ENCODE measurements around the gene PTPRM. TPM values are rescaled to one million over a fixed set of nuclear protein-coding genes. Genes with fewer than 3 reads are reported as not detected.

The PTPRM gene
- total and polyA plus RNA-seq, 9 donors: 45.6 to 82.0 (median 56.9) TPM

- no peak overlapping the region for H3K27ac ChIP-seq
- intact Hi-C loops (cut with DNase I): no loop called here
Observed at GRCh38 chr18:8381821-8382459, 814.8 kb downstream of the PTPRM start.

DNA sequence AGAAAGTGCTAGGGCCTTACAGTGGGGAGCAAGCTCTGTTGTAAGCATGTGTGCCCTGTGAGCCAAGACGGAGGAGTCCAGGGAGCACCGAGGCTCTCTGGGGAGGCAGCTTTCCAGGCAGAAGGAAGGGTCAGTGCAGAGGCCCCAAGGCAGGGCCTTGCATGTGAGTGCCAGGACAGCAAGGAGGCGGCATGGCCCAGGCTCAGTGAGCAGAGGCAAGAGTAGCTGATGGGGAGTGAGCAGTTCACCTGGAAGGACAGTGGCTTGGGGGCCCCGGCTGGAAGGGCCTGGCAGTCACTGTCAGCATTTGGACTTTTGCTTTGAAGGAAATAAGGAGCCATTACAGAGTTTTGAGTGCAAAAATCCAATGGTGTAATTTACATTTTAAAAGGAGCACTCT, 818.3 kb downstream of the PTPRM start:
- H3K4me1 ChIP-seq (ENCODE audit: insufficient read depth): no peaks in the 10 kb centered on the region
- 82 to 91% (median 87%) methylated on average over 4 of the region's 4 CpGs for WGBS, 3 donors

More at GRCh38 chr18:8381821-8382459, 814.8 kb downstream of the PTPRM start:
- no peak for DNase-seq
- Histone ChIP-seq H3K4me1 (ENCODE audit: insufficient read depth) (no peaks in the 10 kb centered on the region), H3K9me3 (no peaks in the 10 kb centered on the region), H3K36me3 (no peaks in the 10 kb centered on the region), H3K4me3 (no peak overlapping the region), H3K27me3 (no peaks in the 10 kb centered on the region)
- WGBS, 3 donors: 77 to 87% (median 77%) methylated on average over 9 of the region's 9 CpGs
- no peak for TF ChIP-seq POLR2A (IDR thresholded peaks at IDR 0.05)
- no peak for TF ChIP-seq CTCF (IDR thresholded peaks at IDR 0.05)
- no peak for TF ChIP-seq EP300 (IDR thresholded peaks at IDR 0.05)

DNA sequence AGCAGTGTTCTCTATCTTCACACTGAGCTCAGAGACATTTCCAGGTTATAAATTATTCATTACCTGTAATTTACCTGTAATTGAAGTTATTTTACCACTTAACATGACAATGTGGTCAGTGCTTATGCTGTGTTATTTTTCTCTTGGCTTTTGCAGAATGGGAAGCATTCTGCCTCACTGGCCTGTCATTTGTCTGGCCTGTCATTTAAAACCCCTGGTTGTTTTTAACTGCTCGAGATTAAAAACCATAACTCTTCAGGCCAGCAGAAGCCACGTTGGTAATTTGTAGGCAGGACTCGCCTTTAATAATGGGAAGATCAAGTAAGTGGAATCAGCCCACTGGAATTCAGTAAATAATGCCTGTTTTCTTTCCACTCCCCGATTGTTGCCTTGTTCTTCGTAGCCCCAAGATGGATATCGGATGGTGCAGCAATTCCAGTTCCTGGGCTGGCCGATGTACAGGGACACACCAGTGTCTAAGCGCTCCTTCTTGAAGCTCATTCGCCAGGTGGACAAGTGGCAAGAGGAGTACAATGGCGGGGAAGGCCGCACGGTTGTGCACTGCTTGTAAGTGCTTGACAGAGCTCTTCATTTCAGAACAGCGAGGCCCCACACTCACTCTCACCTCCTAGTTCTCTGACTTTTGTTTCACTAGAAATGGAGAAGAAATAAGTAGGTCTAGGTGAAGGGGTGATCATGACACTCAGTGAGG, 819.7 kb downstream of the PTPRM start:
- Histone ChIP-seq H3K9me3 (no peaks in the 10 kb centered on the region), H3K4me3 (no peak overlapping the region), H3K36me3 (no peaks in the 10 kb centered on the region), H3K4me1 (ENCODE audit: insufficient read depth) (no peaks in the 10 kb centered on the region), H3K27me3 (no peaks in the 10 kb centered on the region), H3K27ac (no peak overlapping the region)
- intact Hi-C loops (cut with DNase I): no loop called here
- WGBS, 3 donors: 73 to 81% (median 75%) methylated on average over 13 of the region's 13 CpGs
- TF ChIP-seq EP300 (IDR thresholded peaks at IDR 0.05) (no peak), POLR2A (IDR thresholded peaks at IDR 0.05) (no peak), CTCF (IDR thresholded peaks at IDR 0.05) (no peak)
- DNase-seq: no peak

More for the DNA sequence above, 818.3 kb downstream of the PTPRM start:
- TF ChIP-seq POLR2A (IDR thresholded peaks at IDR 0.05) (no peak), CTCF (IDR thresholded peaks at IDR 0.05) (no peak), EP300 (IDR thresholded peaks at IDR 0.05) (no peak)
- no peak overlapping the region for H3K27ac ChIP-seq
- H3K36me3 ChIP-seq: no peaks in the 10 kb centered on the region
- intact Hi-C loops (cut with DNase I): no loop called here
- DNase-seq: no peak
- H3K9me3 ChIP-seq: no peaks in the 10 kb centered on the region
- no peak overlapping the region for H3K4me3 ChIP-seq
- no peaks in the 10 kb centered on the region for H3K27me3 ChIP-seq

GRCh38 chr18:8389391-8390340, 822.5 kb downstream of the PTPRM start:
- H3K27ac ChIP-seq: no peak overlapping the region
- DNase-seq: peak; percentile 57 to 80 (median 71)
- intact Hi-C loops (cut with DNase I): no loop called here
- no peaks in the 10 kb centered on the region for H3K27me3 ChIP-seq
- no peaks in the 10 kb centered on the region for H3K36me3 ChIP-seq
- no peaks in the 10 kb centered on the region for H3K9me3 ChIP-seq
- no peak overlapping the region for H3K4me3 ChIP-seq
- 65 to 69% (median 66%) methylated on average over 14 of the region's 14 CpGs for WGBS, 3 donors
- no peaks in the 10 kb centered on the region for H3K4me1 ChIP-seq (ENCODE audit: insufficient read depth)
- TF ChIP-seq CTCF (IDR thresholded peaks at IDR 0.05): peak; percentile 33 to 52 (median 49)
- no peak for TF ChIP-seq EP300 (IDR thresholded peaks at IDR 0.05)
- TF ChIP-seq POLR2A (IDR thresholded peaks at IDR 0.05): no peak

All from ovary (tissue), 9 donors.